GM03348 (cell line): ENCODE data around the gene CCDC112.
"Not testable (repeated sequence)": the region's sequence is repeated elsewhere in the genome, so short reads cannot be mapped to it uniquely, and the experiment has no call there.

Experiments
- DNase-seq: peaks from one replicate; pipeline ENCODE4 v3.0.0; 2012; ENCODE audit warnings: low spot score

The CCDC112 gene

DNA sequence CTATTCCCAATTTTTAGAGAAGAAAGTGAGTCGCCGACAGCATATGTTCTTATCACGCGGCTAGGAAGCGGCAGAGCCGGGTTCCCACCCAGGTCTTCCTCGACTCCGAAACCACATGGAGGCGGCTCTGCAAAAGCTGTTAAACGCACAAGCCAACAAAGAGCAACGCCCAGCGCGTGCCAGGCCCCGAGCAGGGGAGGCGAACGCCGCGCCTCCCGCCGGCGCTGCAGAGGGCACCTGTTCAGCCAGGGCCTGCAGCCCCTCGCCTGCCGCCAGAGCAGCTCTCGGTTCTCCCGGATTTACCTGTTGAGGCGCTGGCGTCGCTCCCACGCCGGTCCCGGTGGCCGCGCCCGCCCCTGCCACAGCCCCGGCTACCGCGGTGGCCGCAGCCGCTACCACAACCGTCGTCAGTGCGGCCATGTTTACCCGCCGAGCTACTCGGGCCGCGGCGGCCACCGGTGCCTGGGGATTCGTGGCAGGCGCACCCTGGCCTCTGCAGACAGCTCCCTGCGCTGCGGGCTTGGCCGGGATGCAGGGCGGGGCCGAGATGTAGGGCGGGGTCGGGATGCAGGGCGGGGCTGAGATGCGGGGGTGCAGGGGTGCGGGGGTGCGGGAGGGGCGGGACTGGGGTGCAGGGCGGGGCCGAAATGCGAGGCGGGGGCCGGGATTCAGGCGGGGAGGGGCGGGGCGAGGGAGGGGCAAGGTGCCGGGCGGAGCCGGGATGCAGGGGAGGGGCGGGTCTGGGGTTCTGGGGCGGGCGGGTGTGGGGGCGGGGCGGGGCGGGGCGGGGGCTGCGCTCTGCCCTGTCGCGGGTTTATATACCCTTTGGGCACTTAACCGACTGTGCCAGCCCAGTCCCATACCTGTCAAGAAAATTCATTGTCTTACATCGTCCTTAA, at the start of gene CCDC112:
Gene CCDC112, minus strand, starts transcription at position 531 of the 899 bp plus-strand sequence. Its CDS starts 111 bp downstream, at position 420.
- peak; percentile 98 for DNase-seq

- DNase-seq, result no peak
These were observed 48.9 kb upstream of the CCDC112 start for GRCh38 chr5:115345344-115345743.

DNA sequence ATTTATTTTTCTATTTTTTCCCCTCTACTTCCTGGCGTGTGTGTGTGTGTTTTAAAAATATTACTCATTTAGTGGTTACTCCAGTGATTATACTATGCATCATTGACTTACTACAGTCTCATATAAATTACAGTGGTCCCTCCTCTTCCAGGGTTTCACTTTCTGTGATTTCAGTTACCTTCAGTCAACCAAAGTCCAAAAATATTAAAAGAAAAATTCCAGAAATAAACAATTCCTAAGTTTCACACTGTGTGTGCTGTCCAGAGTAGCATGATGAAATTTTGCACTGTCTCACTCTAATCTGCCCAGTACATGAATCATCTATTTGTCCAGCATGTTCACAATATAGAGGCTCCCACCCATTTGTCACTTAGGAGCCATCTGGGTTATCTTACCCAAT, 47.4 kb upstream of the CCDC112 start:
- DNase-seq, result peak; percentile 41

- DNase-seq, result no peak
These were observed 46.3 kb upstream of the CCDC112 start for GRCh38 chr5:115342590-115343377.

DNA sequence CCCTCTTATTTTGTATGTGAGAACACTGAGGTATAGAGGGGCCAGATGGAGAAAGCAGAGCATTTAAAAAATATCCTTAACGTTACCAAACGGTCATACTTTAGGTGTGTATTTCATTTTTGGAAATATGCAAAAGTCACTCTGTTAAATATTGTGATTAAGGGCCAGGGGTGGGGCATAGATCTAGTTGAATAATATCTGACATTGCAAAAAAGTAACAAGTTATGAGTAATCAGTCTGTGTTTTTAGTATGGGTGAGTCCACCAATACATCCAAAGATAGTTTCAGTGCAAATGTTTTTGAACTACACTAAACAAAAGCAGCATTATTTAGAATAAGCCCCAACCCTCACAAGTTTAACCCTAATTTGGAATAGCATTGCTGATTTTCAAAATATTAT, 45.3 kb upstream of the CCDC112 start:
- DNase-seq, result no peak

GRCh38 chr5:115338851-115339250, 42.4 kb upstream of the CCDC112 start:
- DNase-seq, result no peak

- no peak for DNase-seq
These were observed 41.4 kb upstream of the CCDC112 start for GRCh38 chr5:115337882-115338281.

DNA sequence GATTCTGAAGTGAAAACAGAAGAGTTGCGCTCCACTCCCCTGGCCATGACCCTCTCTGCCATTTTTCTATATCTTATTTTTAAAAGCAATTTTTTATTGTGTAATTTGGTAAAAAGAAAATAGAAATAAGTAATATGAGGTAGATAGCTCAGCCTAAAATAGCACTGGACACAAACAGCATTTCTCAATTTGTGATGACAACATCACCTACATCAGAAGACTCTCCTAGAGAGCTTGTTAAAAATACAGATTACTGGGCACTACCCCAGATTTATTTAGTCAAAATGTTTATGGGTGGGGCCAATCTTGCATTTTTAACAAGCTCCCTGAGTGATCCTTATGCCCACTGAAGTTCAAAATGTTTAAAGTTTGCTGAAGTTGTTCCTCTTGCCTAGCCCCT, 40.5 kb upstream of the CCDC112 start:
- DNase-seq, result no peak

DNA sequence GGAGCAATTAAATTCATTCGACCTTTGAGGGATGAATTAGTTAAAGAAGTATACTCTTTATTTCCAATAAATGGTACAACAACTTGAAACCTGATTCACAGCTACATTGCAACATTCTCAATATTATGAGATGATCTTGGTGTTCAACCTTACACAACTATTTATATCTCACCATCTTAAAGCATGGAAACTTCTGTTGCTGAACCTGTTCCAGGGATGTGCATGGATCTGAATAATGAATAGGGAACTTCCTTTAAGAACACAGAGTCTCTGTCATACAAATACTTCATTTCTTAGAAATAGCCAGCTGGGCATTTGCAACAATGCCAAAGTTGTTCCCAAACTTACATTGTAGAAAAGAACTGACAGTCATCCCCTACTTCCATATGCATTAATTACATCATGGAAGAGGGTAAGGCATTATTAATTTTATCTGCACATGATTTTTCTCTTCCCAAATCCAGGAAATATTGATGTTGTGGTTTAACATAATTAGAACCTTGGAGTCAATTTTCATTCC, 39.8 kb upstream of the CCDC112 start:
- no peak for DNase-seq

DNA sequence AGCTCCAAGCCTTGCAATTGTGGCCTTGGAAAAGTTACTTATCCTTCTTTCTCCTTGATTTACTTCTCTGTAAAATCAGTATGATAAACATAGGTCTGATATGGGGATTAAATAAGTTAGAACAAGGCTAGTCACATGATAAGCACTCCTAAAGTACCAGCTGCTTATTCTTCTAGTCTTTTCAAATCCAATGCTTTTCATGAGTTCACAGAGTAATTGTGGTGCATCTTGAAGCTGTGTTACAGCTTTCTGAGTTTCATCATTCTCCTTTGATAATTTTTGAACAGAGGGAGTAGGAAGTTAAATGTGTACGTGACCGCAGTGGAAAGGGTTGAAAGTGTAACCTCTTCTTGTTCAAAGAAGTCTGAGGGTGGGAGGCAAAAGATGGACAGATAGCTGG, 38.8 kb upstream of the CCDC112 start:
- no peak for DNase-seq

GRCh38 chr5:115333164-115333563, 36.7 kb upstream of the CCDC112 start:
- DNase-seq, result no peak

DNA sequence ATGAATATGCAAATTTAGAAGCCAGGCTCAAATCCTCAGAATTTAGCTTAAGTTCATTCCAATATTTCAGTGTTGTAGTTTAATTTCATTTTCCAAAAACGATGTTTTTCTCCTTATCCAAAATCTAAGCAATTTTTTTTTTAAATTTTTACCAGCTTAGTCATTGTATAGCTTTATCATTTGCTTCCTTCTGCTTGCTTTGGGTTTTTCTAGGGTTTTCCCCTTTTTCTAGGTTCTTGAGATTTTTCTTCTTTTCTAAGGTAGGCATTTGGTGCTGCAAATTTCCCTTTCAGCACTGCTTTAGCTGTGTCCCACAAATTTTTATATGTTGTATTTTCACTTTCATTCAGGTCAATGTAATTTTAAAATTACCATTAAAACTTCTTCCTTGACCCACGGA, 34.4 kb upstream of the CCDC112 start:
- DNase-seq, result no peak

DNA sequence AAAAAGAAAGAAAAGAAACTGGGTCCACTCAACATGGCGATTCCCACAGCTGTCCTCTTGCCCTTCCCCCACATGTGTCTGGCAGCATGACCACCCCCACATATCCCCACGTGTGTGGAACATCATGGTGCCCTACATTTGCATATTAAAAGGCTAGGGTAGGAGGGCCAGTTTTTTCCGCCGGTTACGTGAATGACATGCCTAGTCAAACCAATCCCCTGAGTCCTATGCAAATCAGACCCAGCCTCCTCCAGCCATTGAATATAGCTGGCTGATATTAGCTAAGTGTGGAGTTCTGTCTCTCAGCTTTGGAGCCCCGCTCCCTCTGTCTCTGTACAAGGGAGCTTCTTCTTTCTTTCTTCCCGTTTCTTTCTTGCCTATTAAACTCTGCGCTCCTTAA, 33.0 kb upstream of the CCDC112 start:
- no peak for DNase-seq

DNA sequence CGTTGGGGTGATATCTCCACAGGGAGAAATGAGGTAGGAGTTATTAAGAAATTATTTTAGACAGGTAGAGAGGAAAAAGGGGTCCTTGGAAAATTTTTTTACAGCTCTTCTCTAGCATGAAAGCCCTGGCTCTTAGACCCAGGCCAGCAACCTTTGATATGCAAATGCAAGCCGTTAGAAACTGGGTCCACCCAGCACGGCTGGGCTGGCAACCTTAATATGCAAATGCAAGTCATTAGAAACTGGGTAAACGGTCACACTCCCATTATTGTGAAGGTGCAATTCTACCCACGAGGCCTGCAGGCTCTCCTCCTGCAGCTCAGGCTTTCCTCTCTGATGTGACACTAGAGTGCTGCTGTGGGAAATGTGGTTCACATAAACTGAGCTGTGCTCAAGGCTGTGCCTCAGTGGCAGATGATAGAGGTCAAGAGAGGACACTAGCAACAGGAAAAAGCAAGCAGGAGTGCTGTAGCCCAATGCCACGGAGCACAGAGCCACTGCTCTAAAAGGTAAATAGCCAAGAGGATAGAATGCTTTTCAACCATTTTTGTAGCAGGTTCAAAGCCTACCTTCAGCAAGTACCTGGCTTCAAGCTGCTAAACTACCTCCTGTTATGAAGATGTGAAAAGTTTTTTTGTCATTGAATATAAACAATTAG, 32.3 kb upstream of the CCDC112 start:
- not testable (repeated sequence) for DNase-seq

DNA sequence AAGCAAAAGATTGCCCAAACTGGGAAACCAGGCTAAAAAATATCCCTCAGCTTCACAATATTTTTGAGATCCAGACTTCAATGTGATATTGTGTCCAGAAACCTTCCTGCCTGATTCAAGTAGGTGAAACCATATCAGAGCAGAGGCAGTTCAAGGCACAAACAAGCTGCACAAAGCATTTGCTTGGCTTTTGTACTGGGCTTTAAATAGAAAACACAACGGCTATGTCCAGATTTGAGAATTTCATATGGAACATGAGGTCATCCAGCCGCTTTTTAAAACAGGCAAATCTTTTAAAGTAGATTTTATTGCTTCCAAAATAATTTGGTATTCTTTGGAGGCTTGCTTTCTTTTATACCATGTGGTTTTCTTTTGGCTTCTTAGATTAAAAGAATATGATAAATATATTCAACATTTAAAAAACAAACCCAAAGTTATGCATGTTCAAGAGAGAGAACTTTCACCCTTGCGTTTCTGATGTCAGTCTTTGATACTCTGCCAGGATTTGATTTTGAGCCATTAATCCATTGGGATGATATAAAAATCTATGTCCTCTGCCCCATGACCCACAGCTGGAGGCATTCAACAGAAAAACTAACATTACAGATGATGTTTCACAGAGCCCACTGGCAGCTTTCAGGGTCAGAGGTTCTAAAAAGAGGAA, 29.0 kb upstream of the CCDC112 start:
- no peak for DNase-seq

DNA sequence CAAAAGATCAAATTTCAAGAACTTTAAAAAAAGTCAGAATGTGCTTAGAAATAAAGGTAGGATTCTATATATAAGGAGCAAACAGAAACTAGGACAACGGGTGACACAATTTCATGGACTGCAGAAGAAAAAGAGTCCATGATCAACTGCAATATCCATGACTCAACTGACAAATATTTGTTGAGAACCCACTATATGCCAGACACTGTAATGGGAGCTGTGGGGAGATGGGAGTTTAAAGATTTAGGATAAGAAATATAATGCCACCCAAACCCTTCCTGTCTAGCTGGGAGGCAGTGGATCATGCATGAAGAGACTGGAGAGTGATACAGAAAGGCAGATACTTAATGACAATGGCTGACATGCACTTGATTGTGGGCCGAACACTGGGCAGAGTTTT, 27.6 kb upstream of the CCDC112 start:
- DNase-seq, result no peak

DNA sequence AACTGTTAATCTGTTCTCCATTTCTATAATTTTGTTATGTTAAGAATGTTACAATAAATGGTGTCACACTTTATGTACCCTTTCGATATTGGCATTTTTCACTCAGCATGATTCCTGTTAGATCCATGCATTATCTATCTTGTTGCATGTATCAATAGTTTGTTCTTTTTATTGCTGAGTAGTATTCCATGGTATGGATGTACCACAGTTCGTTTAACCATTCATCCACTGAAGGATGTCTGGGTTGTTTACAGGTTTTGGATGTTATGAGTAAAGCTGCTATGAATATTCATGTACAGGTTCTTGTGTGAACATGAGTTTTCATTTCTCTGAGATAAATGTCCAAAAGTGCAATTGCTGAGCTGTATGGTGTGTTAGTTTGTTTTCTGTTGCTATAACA, 26.3 kb upstream of the CCDC112 start:
- no peak for DNase-seq

DNA sequence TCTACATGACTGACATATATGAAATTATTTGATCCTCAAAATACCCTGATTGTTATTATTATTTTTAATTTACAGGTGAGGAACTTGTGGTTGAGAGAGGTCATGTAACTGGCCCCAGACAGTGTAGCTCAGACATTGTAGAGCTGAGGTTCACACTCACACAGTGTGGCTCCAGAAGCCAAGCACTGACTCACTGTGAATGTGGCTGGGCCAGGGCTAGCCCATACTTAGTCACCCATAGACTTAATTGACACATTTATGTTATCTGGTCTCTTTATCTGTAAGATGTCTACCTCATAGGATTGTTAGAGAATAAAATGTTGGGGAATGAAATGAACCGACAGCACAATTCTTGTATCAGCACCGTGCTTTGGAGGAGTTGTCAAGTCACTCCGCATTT, 24.9 kb upstream of the CCDC112 start:
- DNase-seq, result peak; percentile 5

DNA sequence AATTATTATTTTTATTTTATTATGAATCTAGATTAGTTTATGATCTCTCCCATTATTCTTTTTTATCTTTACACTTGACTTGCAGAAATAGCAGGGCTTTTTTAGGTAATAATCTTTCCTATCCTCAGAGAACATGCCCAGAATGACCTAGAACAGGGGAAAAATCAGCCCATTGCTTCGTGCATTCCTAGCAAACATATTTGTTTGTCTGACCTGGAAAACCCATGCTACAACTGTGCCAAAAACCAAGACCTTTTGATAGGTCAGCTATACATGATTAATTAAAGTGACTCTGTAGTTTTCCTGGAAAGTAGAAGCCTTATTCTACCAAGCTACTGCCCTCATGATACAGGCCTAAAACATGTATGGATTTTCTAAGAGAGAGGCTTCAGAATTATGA, 24.1 kb upstream of the CCDC112 start:
- DNase-seq, result no peak

GRCh38 chr5:115320006-115320405, 23.6 kb upstream of the CCDC112 start:
- DNase-seq, result no peak

DNA sequence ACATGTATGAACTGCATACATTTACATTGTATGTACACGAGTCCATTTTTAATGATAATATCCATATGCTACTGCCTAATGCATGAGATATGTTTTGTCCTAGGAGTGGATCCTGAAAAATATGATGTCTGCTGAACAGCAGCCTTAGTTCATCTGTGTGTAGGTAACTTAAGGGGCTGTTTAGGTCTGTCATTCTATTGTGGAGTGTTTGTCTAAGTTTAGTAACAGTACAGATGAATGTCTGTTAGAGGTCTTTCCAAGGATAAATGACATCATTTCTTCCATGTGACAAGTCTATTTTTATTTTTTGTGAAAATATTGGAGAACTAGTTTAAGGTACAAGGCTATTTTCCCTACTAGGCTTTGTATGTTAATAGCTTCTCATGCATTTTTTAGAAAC, 22.6 kb upstream of the CCDC112 start:
- no peak for DNase-seq

DNA sequence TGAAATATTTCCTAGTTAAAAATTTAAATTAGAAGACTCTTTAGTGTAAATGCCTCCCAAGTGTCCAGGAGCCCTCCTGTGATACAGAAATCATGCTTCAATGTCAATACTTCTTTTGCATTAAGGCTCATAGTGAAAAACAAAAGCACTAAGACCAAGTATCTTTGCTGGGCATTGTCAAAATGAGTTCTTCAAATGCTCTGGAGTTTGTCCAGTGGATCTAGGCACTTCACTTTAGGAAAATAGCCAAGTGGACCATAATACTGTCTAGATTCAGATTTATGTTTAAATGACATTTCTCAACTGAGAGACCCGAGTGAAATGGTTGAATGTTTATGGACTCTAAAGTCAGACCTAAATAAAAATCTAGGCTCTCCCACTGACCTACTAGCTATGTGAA, 21.3 kb upstream of the CCDC112 start:
- DNase-seq, result no peak
